Measurements from ENCODE around the gene EIF4H. TPM values are rescaled to one million over a fixed set of nuclear protein-coding genes. Genes with fewer than 3 reads are reported as not detected.

EIF4H gene
- total and polyA plus RNA-seq, 2 donors (not counting 1 experiment from before 2014, with no cell fraction given) = 127 to 199 TPM

- 90% methylated on average over 21 of the region's 21 CpGs for WGBS (ENCODE audit: insufficient coverage)
- H3K4me1 Mint-ChIP-seq = peaks cover 60% of the 10 kb centered on the region
- ATAC-seq (ENCODE audit: low read depth) = no peak
- H3K27ac Mint-ChIP-seq = peak overlapping the region; percentile 92
- Histone ChIP-seq H3K27ac (ENCODE audit: low read length in 2 of 2) (peak overlapping the region in 1 of 2 donors; percentile 70), H3K4me1 (ENCODE audit: control insufficient read depth in 2 of 2, insufficient read depth in 2 of 2, low read length in 2 of 2) (peaks cover 56 to 76% of the 10 kb centered on the region in 2 donors), H3K27me3 (replicated peaks in 1 of 4; ENCODE audit: control extremely low read depth in 1 of 4, control insufficient read depth in 3 of 4, insufficient read depth in 4 of 4, low read length in 3 of 4) (no peaks in the 10 kb centered on the region), H3K9me3 (ENCODE audit: control extremely low read depth in 1 of 3, control insufficient read depth in 2 of 3, insufficient read depth in 1 of 3, low read length in 2 of 3) (peaks cover 0 to 10% (median 0%) of the 10 kb centered on the region in 3 donors), H4K20me1 (ENCODE audit: control insufficient read depth, insufficient read depth, low read length, poor library complexity, severe bottlenecking) (peaks cover 46% of the 10 kb centered on the region), H3K4me3 (ENCODE audit: control extremely low read depth in 1 of 5, extremely low read depth in 1 of 5, insufficient read depth in 1 of 5, low read depth in 2 of 5, low read length in 4 of 5) (no peak overlapping the region), H3K79me2 (ENCODE audit: control insufficient read depth, insufficient read depth, low read length) (peaks cover 61% of the 10 kb centered on the region), H3K36me3 (replicated peaks in 1 of 2; ENCODE audit: control extremely low read depth in 1 of 2, control insufficient read depth in 1 of 2, extremely low read depth in 1 of 2, insufficient read depth in 2 of 2, low read length in 1 of 2) (peaks cover 1 to 51% of the 10 kb centered on the region in 2 experiments), H3K9ac (ENCODE audit: low read length) (no peak overlapping the region), H3K4me2 (replicated peaks; ENCODE audit: low read depth, low read length, poor library complexity, severe bottlenecking) (peak overlapping the region; percentile 69), H2AFZ (ENCODE audit: insufficient read depth, low read depth, low read length, poor library complexity, severe bottlenecking) (no peak overlapping the region)
- no peaks in the 10 kb centered on the region for H3K27me3 Mint-ChIP-seq
- intact Hi-C loops (cut with micrococcal nuclease) = no loop called here
- ChIA-PET CTCF (interaction anchor here (4.4 kb wide), 1 partner anchor 8 kb away, joined by 39 read pairs; no protein-coding TSS in a partner anchor), POLR2A (interaction anchor here (0.6 kb wide), 1 partner anchor 21 kb away, joined by 3 read pairs; no protein-coding TSS in a partner anchor)
- H3K9me3 Mint-ChIP-seq (ENCODE audit: insufficient read depth) = no peaks in the 10 kb centered on the region
- DNase-seq = no peak
- peak overlapping the region; percentile 81 for H3K4me3 Mint-ChIP-seq
- TF ChIP-seq CTCF (IDR thresholded peaks at IDR 0.05) (no peak), EZH2 (IDR thresholded peaks at IDR 0.05; ENCODE audit: borderline replicate concordance, insufficient read depth, low read depth, low read length, poor library complexity, severe bottlenecking) (no peak)
Observed at GRCh38 chr7:74214816-74215630, 40.9 kb downstream of the EIF4H start.

- peak overlapping the region; percentile 81 for H3K4me3 Mint-ChIP-seq
- 60% methylated on average over 13 of the region's 15 CpGs for WGBS (ENCODE audit: insufficient coverage)
- H4K20me1 ChIP-seq (ENCODE audit: control insufficient read depth, insufficient read depth, low read length, poor library complexity, severe bottlenecking) = peaks cover 54% of the 10 kb centered on the region
- peak overlapping the region; percentile 92 for H3K27ac Mint-ChIP-seq
- ChIA-PET POLR2A (interaction anchor here (3.0 kb wide), 1 partner anchor 14 kb away, joined by 19 read pairs; no protein-coding TSS in a partner anchor), CTCF (interaction anchor here (4.4 kb wide), 1 partner anchor 9 kb away, joined by 39 read pairs; no protein-coding TSS in a partner anchor)
- ATAC-seq (ENCODE audit: low read depth) = no peak
- DNase-seq = no peak
- H3K27me3 Mint-ChIP-seq = no peaks in the 10 kb centered on the region
- H3K4me2 ChIP-seq (replicated peaks; ENCODE audit: low read depth, low read length, poor library complexity, severe bottlenecking) = peak overlapping the region; percentile 69
- H3K36me3 ChIP-seq (replicated peaks in 1 of 2; ENCODE audit: control extremely low read depth in 1 of 2, control insufficient read depth in 1 of 2, extremely low read depth in 1 of 2, insufficient read depth in 2 of 2, low read length in 1 of 2) = peaks cover 1 to 59% of the 10 kb centered on the region in 2 experiments
- H3K27ac ChIP-seq (ENCODE audit: low read length in 2 of 2) = peak overlapping the region; percentile 64 to 70
- TF ChIP-seq CTCF (IDR thresholded peaks at IDR 0.05) = no peak
- H3K9me3 Mint-ChIP-seq (ENCODE audit: insufficient read depth) = no peaks in the 10 kb centered on the region
- peaks cover 56 to 79% of the 10 kb centered on the region in 2 donors for H3K4me1 ChIP-seq (ENCODE audit: control insufficient read depth in 2 of 2, insufficient read depth in 2 of 2, low read length in 2 of 2)
- intact Hi-C loops (cut with micrococcal nuclease) = no loop called here
- H3K9ac ChIP-seq (ENCODE audit: low read length) = peak overlapping the region; percentile 9
- no peaks in the 10 kb centered on the region for H3K27me3 ChIP-seq (replicated peaks in 1 of 4; ENCODE audit: control extremely low read depth in 1 of 4, control insufficient read depth in 3 of 4, insufficient read depth in 4 of 4, low read length in 3 of 4)
- H2AFZ ChIP-seq (ENCODE audit: insufficient read depth, low read depth, low read length, poor library complexity, severe bottlenecking) = no peak overlapping the region
- peaks cover 52% of the 10 kb centered on the region for H3K79me2 ChIP-seq (ENCODE audit: control insufficient read depth, insufficient read depth, low read length)
- H3K4me1 Mint-ChIP-seq = peaks cover 60% of the 10 kb centered on the region
- peaks cover 0 to 10% (median 0%) of the 10 kb centered on the region in 3 donors for H3K9me3 ChIP-seq (ENCODE audit: control extremely low read depth in 1 of 3, control insufficient read depth in 2 of 3, insufficient read depth in 1 of 3, low read length in 2 of 3)
- H3K4me3 ChIP-seq (ENCODE audit: control extremely low read depth in 1 of 5, extremely low read depth in 1 of 5, insufficient read depth in 1 of 5, low read depth in 2 of 5, low read length in 4 of 5) = no peak overlapping the region
Observed at GRCh38 chr7:74215921-74216320, 41.8 kb downstream of the EIF4H start.

Measured in B cell (primary cell).